MV-4-11 (cell line): ENCODE data around the gene F5.

Source experiments
- DNase-seq: peaks from one replicate; lab custom pipeline; 2025; lab: John Stamatoyannopoulos, UW

The F5 gene

GRCh38 chr1:169586395-169587255, at the start of gene F5:
Gene F5 (minus strand): TSS chr1:169586481. CDS start chr1:169586386, 95 bp downstream.
- peak; percentile 38 for DNase-seq

- no peak for DNase-seq
These were observed 48.6 kb upstream of the F5 start for GRCh38 chr1:169634877-169635276.

DNA sequence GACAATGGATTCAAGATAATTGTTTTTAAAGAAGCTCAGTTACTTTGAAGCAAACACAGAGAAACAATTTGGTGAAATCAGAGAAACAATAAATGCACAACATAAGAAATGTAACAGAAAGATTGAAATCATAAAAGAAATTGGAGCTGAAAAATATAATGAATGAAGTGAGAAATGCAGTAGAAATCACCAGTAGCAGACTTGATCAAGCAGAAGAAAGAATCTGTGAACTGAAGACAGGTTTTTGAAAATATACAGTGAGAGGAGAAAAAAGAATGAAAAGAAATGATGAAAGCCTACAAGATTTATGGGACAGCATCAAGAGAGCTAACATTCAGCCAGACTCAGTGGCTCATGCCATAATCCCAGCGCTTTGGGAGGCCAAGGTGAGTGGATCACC, 47.9 kb upstream of the F5 start:
- DNase-seq = no peak

DNA sequence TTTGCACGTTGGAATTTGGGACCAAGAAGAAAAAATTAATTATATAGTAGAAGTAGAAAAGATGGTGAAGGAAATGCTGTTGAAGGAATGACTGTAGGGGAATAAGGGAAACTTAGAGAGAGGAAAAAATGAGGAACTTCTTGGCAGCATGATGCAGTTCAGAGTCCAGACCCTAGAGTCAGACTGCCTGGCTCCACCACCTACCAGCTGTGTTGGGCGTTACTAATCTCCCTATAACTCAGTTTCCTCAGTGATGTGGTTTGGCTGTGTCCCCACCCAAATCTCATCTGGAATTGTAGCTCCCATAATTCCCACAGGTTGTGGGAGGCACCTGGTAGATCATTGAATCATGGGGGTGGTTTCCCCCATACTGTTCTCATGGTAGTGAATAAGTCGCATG, 45.0 kb upstream of the F5 start:
- DNase-seq = no peak

- DNase-seq = no peak
These were observed 43.7 kb upstream of the F5 start, which contains the start of gene SELP for GRCh38 chr1:169630006-169630405. Gene SELP (minus strand): TSS chr1:169630124. CDS start chr1:169630074, 50 bp downstream.

- DNase-seq = no peak
These were observed 38.6 kb upstream of the F5 start for GRCh38 chr1:169624912-169625311.

DNA sequence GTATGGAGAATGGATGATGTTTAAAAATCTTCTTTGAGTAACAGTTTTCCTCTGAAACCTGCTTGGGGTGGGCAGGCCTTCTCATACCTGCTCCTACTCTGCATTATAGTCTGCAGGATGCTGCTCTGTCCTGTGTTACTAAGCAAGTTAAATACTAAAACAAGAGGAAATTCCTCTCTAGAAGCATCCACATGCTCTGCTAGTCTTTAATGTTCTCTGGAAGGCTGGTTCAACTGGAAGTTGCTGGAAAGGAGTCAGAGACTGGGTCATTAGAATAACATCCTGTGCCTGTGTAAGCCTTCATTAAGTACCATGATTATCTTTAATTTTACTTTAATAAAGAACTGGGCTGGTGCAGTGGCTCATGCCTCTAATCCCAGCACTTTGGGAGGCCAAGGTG, 37.8 kb upstream of the F5 start:
- no peak for DNase-seq

GRCh38 chr1:169623132-169623926, 37.0 kb upstream of the F5 start:
- no peak for DNase-seq

DNA sequence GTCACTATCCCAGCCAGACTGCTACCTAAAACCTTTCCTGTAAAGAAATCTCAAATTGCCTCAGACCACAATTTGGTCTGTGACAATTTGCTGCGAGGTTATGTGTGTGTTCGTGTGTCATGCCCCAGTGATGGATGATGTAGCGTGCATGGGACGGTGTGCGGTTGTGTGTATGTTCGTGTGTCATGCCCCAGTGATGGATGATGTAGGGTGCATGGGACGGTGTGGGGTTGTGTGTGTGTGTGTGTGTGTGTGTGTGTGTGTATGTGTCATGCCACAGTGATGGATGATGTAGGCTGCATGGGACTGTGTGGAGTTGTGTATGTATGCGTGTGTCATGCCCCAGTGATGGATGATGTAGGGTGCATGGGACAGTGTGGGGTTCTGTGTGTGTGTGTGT, 34.3 kb upstream of the F5 start:
- no peak for DNase-seq

GRCh38 chr1:169618367-169618766, 32.1 kb upstream of the F5 start:
- no peak for DNase-seq

GRCh38 chr1:169615803-169616202, 29.5 kb upstream of the F5 start:
- no peak for DNase-seq

- DNase-seq = peak; percentile 27
These were observed 24.6 kb upstream of the F5 start for GRCh38 chr1:169610858-169611257.

- DNase-seq = no peak
These were observed 23.8 kb upstream of the F5 start for GRCh38 chr1:169610108-169610507.

DNA sequence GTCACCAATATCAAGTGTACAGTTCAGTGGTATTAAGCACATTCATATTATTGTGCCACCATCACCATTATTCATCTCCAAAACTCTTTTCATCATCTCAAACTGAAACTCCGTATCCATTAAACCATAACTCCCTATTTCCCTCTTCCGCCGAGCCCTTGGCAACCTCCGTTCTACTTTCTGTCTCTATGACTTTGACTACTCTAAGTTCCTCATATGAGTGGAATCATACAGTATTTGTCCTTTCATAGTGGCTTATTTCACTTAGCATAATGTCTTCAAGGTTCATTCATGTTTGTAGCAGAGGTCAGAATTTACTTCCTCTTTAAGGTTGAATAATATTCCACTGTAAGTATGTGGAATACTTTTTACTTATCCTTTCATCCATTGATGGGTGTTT, 21.9 kb upstream of the F5 start:
- DNase-seq = peak; percentile 47

DNA sequence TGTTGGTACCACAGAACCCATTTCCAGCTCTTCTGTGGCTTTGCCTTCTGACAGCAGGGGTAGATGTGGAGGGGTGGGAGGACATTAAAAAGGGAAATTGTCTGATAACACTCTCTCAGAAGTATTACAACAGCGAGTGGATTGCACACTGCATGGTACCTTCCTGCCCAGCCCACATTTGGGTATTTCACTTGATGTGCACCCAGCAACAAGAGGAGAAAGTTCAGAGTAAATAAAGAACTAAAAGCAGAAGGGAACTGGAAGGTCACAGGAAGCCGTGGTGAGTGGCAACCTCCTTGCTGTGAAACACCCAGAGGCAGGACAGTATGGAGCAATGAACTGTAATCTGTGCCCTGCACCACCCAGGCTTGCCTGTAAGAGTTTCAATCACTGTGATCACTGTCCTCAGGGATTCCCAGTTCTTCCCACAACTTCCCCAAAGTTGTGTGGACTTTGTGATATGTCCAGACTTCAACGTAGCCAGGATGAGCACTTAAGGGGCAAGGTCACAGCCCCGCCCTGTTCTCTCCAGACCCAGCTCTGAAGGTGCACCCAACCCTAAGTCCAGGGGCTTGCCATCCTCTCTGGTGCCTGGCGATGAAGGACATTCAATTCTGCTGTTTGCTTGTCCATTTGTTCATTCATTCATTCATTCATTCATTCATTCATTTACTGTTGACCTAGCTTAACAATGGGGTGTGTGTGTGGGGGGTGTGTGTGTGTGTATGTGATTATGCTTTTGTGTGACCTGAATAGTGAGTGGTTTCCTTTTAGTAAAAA, 18.7 kb upstream of the F5 start:
- DNase-seq = peak; percentile 97

DNA sequence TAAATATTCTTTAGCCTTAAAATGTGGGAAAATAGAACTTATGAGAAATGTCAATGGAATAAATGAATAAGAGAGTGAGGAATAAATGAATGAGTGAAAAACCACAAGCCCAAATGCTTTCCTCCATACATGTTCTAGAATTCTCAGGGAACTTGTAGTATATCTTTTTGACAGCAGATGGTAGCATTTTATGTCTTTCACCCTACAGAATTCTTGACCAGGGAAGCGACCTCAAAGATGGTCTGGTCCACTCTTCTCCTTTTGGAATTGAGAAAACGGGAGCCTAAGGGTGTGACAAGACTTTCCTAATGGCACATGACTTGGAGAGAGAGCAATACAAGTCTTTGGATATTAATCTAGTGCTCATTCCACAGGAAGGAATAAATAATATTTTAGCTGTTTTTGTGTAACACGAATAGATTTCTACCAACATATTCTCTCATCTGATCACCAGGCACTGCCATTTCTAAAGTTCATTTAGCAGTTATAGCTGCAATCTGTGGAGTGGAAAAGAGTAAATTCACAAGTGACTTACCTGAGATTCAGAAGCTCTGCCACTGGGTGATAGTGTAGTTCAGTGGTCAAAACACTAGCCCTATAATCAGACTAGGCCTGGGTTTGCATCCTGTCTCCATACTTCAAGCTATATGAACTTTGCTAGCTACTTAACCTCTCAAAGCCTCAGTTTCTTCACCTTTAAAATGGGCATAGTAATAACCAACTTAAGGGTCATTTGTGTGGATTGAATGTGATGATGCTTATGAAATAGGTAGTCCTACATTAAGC, 15.0 kb upstream of the F5 start:
- peak; percentile 27 for DNase-seq

- DNase-seq = no peak
These were observed 9.8 kb upstream of the F5 start for GRCh38 chr1:169595764-169596711.

DNA sequence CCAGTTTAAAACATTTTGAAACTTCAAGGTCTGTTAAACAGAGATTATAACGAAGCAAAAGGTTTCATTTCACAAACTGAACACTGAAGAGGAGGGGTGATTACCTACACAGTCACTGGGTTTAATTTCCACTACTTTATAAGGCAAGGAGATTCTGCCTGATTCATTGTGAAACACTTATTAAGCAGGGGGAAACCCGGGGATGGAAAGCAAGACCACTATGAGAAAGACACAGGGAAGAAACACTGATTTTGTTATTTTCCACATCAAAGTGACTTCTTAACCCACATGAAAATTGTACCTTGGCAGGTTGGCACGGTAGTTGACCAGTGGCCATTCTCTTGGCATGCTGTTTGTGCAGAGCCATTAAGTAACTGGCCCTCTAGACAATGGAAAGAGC, 8.1 kb upstream of the F5 start:
- no peak for DNase-seq

GRCh38 chr1:169590932-169591331, 4.7 kb upstream of the F5 start:
- DNase-seq = no peak

DNA sequence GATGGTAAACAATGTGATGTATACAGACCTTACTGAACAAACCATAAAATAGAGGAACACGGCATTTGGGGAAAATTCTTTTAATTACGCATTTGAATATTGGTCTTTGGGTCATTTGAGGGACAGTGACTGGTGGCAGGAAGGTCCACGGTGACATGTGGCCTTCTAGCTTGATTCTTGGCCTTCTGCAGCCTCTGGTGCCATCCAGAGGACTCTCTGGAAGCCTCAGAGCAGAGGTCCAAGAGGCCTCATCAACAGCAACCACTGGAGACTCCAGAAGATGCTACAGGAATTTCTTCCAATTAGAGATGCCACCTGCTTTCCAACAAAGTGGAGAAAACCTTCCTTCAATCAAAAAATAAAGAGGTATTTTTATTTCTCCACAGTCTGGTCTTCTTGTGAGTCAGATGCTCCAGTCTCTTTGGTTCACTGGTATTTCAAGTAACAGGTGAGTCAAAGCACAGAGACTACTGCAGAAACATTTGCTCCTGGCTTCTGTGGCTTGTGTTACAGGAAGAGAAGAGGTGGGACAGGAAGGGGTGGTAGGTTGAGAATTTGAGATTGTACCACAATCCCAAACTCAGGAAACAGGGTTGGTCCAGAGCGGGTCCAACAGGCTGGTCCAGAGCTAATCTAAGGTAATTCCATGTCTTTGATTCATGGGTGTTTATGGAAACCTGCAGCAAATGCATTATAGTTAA, 2.7 kb upstream of the F5 start:
- no peak for DNase-seq
